Measurements from ENCODE around the gene SFXN5.
"Not testable (repeated sequence)": the region's sequence is repeated elsewhere in the genome, so short reads cannot be mapped to it uniquely, and the experiment has no call there.

Gene SFXN5, protein sequence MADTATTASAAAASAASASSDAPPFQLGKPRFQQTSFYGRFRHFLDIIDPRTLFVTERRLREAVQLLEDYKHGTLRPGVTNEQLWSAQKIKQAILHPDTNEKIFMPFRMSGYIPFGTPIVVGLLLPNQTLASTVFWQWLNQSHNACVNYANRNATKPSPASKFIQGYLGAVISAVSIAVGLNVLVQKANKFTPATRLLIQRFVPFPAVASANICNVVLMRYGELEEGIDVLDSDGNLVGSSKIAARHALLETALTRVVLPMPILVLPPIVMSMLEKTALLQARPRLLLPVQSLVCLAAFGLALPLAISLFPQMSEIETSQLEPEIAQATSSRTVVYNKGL

DNA sequence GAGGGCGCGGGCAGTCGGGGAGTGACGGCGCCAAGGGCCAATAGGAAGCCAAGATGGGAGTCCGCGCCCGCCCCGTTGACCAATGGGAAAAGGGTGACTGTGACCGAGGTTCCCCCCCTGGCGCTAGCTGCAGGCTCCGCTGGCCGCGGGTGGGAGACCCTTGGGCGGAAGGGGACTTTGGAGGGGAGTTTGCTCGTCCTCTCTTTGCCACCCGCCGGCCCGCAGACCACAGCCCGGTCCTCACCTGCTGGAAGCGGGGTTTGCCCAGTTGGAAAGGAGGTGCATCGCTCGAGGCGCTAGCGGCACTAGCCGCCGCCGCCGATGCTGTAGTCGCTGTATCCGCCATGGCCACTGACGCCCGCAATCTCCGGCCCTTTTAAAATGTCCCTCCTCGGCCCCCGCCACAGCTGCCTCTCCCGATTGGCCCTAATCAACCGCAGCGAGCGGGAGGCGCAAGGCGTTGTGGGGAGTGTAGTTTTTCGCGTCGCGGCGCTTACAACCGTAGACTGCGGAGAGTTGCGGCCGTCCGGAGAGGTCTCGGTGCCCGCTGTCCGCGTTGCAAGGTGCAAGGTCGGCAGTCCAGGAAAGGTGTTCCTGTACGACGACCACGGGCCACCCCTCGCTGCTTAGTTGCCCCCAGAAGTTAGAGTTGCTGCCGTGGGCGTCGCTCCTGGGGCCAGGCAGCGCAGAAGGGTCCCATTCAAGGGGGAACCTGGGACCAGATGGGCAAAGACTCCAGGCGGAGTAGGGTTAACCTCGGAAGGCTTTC is at the start of gene SFXN5:
Gene SFXN5 (minus strand): TSS at position 353 of the 769 bp plus-strand sequence. CDS start 7 bp downstream, at position 346.
- Histone ChIP-seq H3K27me3 (ENCODE audit: control insufficient read depth in 1 of 2, insufficient read depth in 2 of 2, low read length in 2 of 2) (no peaks in the 10 kb centered on the region), H3K27ac (ENCODE audit: low read depth, low read length) (peak within 1 kb of the TSS; percentile 97), H3K9me3 (ENCODE audit: low read length) (no peaks in the 10 kb centered on the region), H3K9ac (ENCODE audit: low read length) (peak within 1 kb of the TSS; percentile 80), H3K4me3 (ENCODE audit: low read depth in 1 of 2, low read length in 2 of 2) (peak within 1 kb of the TSS; percentile 85 to 92), H3K4me1 (ENCODE audit: insufficient read depth, low read length) (peaks cover 22% of the 10 kb centered on the region), H3K36me3 (ENCODE audit: insufficient read depth, low read length) (peaks cover 10% of the 10 kb centered on the region)

DNA sequence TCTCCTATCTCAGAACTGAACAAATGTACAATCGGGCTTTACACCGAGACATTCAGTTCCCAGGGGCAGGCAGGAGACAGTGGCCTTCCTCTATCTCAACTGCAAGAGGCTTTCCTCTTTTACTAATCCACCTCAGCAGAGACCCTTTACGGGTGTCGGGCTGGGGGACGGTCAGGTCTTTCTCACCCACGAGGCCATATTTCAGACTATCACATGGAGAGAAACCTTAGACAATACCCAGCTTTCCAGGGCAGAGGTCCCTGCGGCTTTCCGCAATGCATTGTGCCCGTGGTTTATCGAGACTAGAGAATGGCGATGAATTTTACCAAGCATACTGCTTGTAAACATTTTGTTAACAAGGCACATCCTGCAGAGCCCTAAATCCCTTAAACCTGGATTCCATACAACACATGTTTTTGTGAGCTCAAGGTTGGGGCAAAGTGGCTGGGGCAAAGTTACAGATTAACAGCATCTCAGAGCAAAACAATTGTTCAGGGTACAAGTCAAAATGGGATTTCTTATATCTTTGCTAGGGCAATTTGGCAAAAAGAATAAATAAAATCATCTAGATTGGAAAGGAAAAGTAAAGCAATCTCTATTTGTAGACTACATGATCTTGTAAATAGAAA is 48.2 kb upstream of the SFXN5 start:
- H3K27me3 ChIP-seq (ENCODE audit: control insufficient read depth in 1 of 2, insufficient read depth in 2 of 2, low read length in 2 of 2); H3K36me3 ChIP-seq (ENCODE audit: insufficient read depth, low read length); H3K4me3 ChIP-seq (ENCODE audit: low read depth in 1 of 2, low read length in 2 of 2); H3K9ac ChIP-seq (ENCODE audit: low read length); H3K9me3 ChIP-seq (ENCODE audit: low read length); H3K27ac ChIP-seq (ENCODE audit: low read depth, low read length); H3K4me1 ChIP-seq (ENCODE audit: insufficient read depth, low read length): not testable (repeated sequence)

DNA sequence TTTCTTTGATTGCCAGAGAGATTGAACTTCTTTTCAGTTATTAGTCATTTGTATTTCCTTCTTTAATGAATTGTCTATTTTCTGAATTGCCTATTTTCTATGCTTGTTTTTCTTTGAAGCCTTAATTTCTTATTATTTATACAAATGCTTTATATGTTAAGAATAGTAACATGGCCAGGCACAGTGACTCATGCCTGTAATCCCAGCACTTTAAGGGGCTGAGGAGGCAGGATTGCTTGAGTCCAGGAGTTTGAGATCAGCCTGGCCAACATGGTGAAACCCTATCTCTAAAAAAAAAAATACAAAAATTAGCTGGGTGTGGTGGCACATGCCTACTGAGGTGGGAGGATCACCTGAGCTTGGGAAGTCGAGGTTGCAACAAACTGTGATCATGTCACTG is 45.9 kb upstream of the SFXN5 start:
- Histone ChIP-seq H3K4me1 (ENCODE audit: insufficient read depth, low read length) (no peaks in the 10 kb centered on the region), H3K4me3 (ENCODE audit: low read depth in 1 of 2, low read length in 2 of 2) (no peak overlapping the region), H3K27me3 (ENCODE audit: control insufficient read depth in 1 of 2, insufficient read depth in 2 of 2, low read length in 2 of 2) (no peaks in the 10 kb centered on the region), H3K9me3 (ENCODE audit: low read length) (no peaks in the 10 kb centered on the region), H3K27ac (ENCODE audit: low read depth, low read length) (no peak overlapping the region), H3K9ac (ENCODE audit: low read length) (no peak overlapping the region), H3K36me3 (ENCODE audit: insufficient read depth, low read length) (no peaks in the 10 kb centered on the region)

DNA sequence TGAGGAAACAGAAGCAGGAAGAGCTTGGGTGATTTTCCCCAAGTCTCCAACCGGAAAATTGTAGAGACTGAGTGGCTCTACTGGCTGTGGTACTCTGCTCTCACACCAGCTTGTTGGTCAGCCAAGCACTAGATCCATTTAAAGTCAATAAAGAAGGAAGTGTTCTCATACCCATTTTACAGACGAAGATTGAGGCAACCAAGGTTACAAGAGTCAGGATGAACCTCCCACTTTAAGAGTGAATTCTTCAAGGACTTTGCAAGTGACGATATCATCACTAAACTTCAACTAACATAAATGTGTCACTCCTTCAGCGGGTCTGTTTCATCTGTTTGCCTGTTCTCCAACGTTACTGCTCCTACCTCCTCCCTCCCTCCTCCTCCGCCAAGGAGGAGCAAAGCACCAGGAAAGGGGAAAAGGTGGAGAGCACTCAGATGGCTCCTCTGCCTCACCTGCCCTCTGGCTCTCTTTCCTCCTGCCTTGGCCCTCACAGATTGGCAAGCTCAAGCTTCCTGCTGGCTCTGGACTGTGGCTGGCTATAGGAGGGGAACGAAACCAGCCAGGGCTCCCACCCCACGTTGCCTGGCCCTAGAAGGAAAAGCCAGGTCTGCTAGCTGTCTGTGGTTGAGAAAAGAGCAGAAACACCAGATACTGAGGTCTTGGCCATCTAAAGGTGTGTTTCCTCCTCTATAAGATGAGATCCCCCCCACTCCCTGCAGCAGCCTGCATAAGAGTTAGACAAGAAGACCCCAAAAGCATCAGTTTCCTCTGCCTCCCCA is 44.9 kb upstream of the SFXN5 start:
- no peak overlapping the region for H3K27ac ChIP-seq (ENCODE audit: low read depth, low read length)
- H3K36me3 ChIP-seq (ENCODE audit: insufficient read depth, low read length) = no peaks in the 10 kb centered on the region
- peaks cover 3% of the 10 kb centered on the region for H3K4me1 ChIP-seq (ENCODE audit: insufficient read depth, low read length)
- no peaks in the 10 kb centered on the region for H3K9me3 ChIP-seq (ENCODE audit: low read length)
- no peaks in the 10 kb centered on the region for H3K27me3 ChIP-seq (ENCODE audit: control insufficient read depth in 1 of 2, insufficient read depth in 2 of 2, low read length in 2 of 2)
- no peak overlapping the region for H3K4me3 ChIP-seq (ENCODE audit: low read depth in 1 of 2, low read length in 2 of 2)
- H3K9ac ChIP-seq (ENCODE audit: low read length) = no peak overlapping the region

DNA sequence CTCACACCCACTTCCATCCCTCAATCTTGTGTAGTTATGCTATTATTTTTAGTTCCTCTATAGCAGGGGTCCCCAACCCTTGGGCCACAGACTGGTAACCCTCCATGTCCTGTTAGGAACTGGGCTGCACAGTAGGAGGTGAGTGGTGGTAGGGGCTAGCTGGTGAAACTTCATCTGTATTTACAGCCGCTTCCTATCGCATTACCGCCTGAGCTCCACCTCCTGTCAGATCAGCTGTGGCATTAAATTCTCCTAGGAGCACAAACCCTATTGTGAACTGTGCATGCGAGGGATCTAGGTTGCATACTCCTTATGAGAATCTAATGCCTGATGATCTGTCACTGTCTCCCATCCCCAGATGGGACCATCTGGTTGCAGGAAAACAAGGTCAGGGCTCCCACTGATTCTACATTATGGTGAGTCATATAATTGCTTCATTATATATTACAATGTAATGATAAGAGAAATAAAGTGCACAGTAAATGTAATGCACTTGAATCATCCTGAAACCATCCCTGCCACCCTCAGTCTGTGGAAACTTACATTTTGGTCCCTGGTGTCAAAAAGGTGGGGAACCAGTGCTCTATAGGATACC is 42.9 kb upstream of the SFXN5 start:
- Histone ChIP-seq H3K4me1 (ENCODE audit: insufficient read depth, low read length) (peaks cover 20% of the 10 kb centered on the region), H3K4me3 (ENCODE audit: low read depth in 1 of 2, low read length in 2 of 2) (no peak overlapping the region), H3K36me3 (ENCODE audit: insufficient read depth, low read length) (no peaks in the 10 kb centered on the region), H3K9ac (ENCODE audit: low read length) (no peak overlapping the region), H3K27me3 (ENCODE audit: control insufficient read depth in 1 of 2, insufficient read depth in 2 of 2, low read length in 2 of 2) (no peaks in the 10 kb centered on the region), H3K9me3 (ENCODE audit: low read length) (no peaks in the 10 kb centered on the region), H3K27ac (ENCODE audit: low read depth, low read length) (no peak overlapping the region)

DNA sequence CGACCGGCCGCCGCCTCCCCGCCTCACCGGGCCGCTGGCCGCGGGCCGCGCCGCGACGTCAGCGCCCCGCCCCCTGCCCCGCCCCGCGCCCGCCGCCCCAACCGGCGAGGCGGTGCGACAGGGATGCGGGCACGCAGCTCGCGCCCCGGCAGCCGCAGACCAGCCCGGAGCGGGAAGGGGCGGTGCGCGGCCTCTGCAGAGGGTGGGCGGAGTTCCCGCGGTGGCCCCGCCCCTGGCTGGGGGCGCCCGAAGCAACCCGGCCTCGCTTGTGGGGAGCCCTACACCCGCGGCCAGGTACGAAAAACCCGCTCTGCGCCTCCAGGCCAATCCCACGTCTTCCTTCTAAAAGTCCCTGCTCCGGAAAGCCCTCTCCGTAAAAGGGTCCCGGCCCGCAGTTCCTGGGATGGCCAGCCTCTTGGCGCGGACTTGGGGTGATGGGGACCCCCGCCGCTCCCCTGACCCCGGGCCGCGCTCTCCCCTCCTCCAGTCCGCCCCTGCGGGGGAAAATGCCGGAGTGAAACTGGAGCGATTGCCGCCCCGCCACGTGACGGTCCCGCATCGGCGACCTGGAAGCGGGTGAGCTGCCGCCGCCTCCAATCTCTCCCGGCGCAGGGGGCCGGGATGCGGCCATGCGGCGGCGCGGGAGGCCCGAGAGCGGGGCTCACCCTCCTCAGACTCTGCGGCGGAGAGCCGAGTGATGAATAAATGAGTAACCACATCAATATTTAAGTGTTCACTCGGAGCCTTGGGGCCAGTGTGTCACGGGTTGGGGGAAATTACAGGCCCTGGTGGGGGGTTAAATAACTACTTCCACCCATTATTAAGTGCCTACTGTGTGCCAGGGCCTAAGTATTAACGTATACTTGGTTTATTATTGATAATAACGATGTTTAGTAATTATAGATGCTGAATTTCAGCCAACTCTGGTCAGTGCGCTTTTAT is 41.7 kb upstream of the SFXN5 start, which contains the start of gene RAB11FIP5:
Gene RAB11FIP5 (minus strand): TSS at position 36 of the 942 bp plus-strand sequence. CDS start 171 bp downstream, outside the sequence.
- Histone ChIP-seq H3K27ac (ENCODE audit: low read depth, low read length) (peak within 1 kb of the TSS; percentile 88), H3K9ac (ENCODE audit: low read length) (peak within 1 kb of the TSS; percentile 78), H3K27me3 (ENCODE audit: control insufficient read depth in 1 of 2, insufficient read depth in 2 of 2, low read length in 2 of 2) (no peaks in the 10 kb centered on the region), H3K4me1 (ENCODE audit: insufficient read depth, low read length) (peaks cover 20% of the 10 kb centered on the region), H3K4me3 (ENCODE audit: low read depth in 1 of 2, low read length in 2 of 2) (peak within 1 kb of the TSS; percentile 84 to 90), H3K9me3 (ENCODE audit: low read length) (no peaks in the 10 kb centered on the region), H3K36me3 (ENCODE audit: insufficient read depth, low read length) (no peaks in the 10 kb centered on the region)

DNA sequence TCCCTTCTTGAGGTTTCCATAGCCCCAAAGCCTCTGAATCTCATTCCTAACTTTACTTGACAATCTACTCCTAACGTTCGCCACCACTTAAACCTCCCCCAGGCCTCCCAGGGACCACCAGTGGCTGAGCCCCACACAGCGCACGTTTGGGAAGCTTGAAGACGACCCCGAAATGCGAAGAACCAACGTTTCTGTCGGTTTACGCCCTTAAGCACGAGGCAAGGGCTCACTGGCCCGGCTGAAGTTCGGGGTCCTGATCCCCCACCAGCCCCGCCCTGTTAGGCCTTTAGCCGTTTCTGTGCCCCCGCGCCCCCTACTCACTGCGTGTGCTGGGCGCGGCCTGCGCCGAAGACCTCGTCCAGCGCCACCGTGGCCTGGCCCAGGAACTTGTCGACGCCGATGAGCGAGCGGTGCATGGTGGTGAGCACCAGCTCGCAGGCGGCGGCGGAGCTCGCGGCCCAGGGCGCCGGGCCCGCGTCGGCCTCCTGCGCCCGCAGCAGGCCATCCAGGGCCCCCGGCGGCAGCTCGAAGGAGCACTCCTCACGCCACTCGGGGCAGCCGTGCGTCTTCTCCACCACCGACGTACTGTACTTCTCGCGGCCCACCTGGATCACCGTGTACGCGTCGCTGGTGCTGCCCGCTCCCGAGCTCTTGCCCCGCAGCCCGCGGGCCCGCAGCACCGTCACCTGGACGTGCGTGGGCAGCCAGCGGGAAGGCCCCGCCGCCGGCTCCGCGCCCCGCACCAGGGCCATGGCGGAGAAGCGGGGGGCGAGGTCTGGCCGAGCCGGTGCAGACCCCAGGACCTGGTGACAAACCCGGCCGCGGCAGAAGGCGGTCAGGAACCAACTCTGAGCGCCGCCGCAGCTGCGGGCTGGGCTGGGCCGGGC is 40.8 kb upstream of the SFXN5 start:
- peak overlapping the region; percentile 59 for H3K27ac ChIP-seq (ENCODE audit: low read depth, low read length)
- H3K9me3 ChIP-seq (ENCODE audit: low read length) = no peaks in the 10 kb centered on the region
- peak overlapping the region; percentile 66 to 90 for H3K4me3 ChIP-seq (ENCODE audit: low read depth in 1 of 2, low read length in 2 of 2)
- no peaks in the 10 kb centered on the region for H3K27me3 ChIP-seq (ENCODE audit: control insufficient read depth in 1 of 2, insufficient read depth in 2 of 2, low read length in 2 of 2)
- H3K36me3 ChIP-seq (ENCODE audit: insufficient read depth, low read length) = no peaks in the 10 kb centered on the region
- H3K9ac ChIP-seq (ENCODE audit: low read length) = peak overlapping the region; percentile 78
- H3K4me1 ChIP-seq (ENCODE audit: insufficient read depth, low read length) = peaks cover 25% of the 10 kb centered on the region

DNA sequence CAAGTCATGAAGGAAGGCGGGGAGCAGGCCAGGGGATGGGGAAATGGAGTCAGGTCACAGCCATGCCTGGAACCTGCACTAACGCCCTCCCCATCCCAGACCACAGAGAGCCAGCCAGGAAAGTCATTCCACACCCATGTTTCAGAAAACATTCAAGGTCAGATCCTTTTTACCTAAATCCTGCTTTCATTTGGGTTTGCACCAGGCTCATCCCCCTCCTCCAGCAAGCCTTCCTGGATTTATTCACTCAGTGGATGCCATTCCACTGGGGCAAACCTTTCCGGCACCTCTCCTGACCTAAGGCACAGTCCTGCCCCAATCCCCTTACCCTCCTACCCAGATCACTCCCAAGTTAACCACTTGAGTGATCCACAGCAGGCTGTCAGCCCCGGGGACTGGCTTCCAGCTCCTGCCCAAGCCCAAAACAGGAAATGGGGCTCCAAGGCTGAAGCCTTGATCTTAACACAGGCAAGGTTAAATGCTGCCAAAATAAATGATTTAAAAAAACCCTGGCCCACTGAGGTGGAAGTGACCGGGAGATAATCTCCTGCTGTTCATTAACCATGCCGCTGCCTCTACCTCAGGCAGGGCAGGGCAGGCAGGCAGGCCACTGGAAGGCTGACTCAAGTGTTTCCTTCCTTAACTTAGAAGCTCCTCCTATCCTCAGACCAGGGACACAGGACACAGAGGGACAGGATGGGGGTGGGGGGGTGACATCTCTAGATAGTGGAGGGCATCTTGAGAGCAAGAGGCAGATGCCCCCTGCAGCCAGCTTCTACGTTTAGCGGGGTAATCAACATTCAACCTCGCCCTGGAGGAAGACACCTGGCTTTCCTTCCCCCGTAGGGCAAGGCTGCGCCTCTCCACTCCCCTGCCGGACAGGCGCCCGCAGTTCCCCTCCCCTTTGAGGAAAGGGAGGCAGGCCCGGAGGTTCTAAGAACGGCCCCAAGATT is 39.8 kb upstream of the SFXN5 start:
- peak overlapping the region; percentile 66 to 90 for H3K4me3 ChIP-seq (ENCODE audit: low read depth in 1 of 2, low read length in 2 of 2)
- H3K36me3 ChIP-seq (ENCODE audit: insufficient read depth, low read length) = no peaks in the 10 kb centered on the region
- peaks cover 31% of the 10 kb centered on the region for H3K4me1 ChIP-seq (ENCODE audit: insufficient read depth, low read length)
- peak overlapping the region; percentile 78 for H3K9ac ChIP-seq (ENCODE audit: low read length)
- H3K9me3 ChIP-seq (ENCODE audit: low read length) = no peaks in the 10 kb centered on the region
- H3K27me3 ChIP-seq (ENCODE audit: control insufficient read depth in 1 of 2, insufficient read depth in 2 of 2, low read length in 2 of 2) = no peaks in the 10 kb centered on the region
- H3K27ac ChIP-seq (ENCODE audit: low read depth, low read length) = peak overlapping the region; percentile 59
